Anterior cingulate cortex (tissue), 58 donors: ENCODE data around the gene MBNL1.

Experiments
- DNase-seq, 58 donors: peaks; one replicate each; lab custom pipeline; 2025; lab: John Stamatoyannopoulos, UW

MBNL1 gene

DNA sequence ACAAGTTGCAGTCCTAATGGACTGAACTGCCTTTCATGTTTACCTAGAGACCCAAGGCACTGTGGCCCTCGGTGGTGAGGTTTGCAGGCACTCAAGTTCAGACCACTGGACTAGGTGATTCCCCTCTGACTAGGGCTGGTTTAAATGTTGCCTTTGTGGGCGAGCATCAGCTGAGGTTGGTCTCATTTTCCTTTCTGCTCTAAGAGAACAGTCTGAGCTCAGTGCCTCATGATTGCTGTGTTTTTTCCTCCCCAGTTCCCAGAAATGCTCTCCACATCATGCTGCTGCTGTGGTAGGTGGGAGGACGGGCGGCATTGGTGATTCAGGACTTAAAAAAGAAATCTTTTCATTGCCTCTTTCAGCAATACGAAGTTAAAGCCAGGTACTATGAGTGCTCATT is 237.2 kb downstream of the MBNL1 start:
- DNase-seq: peak in 4 of 58 donors; percentile 5 to 15 (median 9)

DNA sequence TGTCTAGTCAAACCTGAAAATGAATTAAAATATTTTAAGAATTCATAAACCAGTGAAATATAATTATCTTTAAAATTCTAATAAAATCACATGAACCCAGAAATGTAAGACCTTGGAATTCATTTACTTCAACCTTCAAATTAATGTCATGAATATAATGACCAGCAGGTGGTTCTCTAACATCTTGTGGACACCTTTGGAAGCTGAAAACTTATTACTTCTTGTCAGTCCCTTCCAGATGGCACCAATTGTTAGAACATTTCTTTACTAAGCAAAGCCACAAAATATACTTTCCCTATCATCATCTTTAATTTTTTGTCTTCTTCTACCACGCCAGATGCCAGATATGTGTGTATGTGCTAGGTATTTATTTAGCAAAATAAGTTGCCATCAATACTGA is 240.0 kb downstream of the MBNL1 start:
- no peak for DNase-seq

DNA sequence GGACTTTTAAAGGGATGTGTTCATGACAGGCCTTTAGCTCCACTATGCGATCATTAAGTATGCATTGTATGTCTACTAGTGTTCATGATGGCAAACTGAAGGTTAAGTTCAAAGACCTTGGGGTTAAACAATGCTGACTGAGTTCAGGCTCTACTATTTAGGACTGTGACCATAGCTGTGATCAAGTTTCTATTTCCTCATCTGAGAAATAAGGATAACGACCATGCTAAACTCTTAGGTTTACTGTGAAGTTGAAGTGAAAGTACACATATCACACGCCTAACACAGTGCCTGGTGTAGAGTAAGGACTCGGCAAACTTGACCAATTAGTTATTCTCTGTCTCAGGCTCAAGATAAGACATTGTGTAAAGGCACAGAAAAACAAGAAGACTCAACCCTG is 243.2 kb downstream of the MBNL1 start:
- DNase-seq: no peak

DNA sequence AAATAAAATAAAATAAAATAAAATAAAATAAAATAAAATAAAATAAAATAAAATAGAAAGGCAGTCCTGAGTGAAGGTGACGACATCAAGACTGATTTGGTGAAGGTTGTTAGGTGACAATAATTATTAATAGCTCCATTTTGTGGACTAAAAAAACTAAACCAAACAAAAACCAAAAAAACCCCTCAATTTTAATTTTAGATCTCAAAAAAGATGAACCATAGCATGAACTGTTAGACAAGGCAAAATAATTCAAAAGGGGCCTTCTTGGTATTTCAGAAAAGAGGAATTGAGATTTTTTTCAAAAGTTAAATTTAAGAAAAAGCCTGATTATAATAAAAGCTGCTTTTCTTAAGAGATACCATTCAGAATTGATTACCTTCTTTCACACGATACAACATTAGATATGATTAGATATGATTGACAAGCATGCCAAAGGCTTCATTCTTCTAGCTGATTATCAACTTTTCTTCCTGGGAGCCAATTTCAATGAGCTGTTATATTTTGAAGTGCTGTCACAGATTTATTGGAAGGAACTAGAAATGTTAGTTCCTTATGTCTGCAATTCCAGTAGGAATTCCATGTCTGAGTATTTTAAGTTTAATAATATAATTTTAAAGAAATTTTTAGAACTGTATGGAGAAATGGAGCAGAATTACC is 244.7 kb downstream of the MBNL1 start:
- no peak for DNase-seq
